ENCODE results near the gene KRTAP25-1. TPM values are rescaled to one million over a fixed set of nuclear protein-coding genes. Genes with fewer than 3 reads are reported as not detected.

The KRTAP25-1 gene
- total and polyA plus RNA-seq, 3 donors from 2014 or later = not detected

- intact Hi-C loops (cut with DNase I; ENCODE audit: low total_unique reads) = no loop called here
These were observed 33.6 kb downstream of the KRTAP25-1 start for GRCh38 chr21:30255679-30256078.

GRCh38 chr21:30251781-30252180 lies 37.5 kb downstream of the KRTAP25-1 start:
- Histone ChIP-seq H3K27me3 (no peaks in the 10 kb centered on the region), H3K27ac (no peak overlapping the region), H3K4me1 (no peaks in the 10 kb centered on the region), H3K36me3 (ENCODE audit: low read depth, missing control alignments) (no peaks in the 10 kb centered on the region), H3K4me3 (no peak overlapping the region), H3K9me3 (no peaks in the 10 kb centered on the region)
- WGBS, 2 donors = 80 to 84% methylated on average over 1 of the region's 1 CpG
- intact Hi-C loops (cut with DNase I; ENCODE audit: low total_unique reads) = no loop called here
- no peak for TF ChIP-seq POLR2A (IDR thresholded peaks at IDR 0.05)
- TF ChIP-seq, protein P1, sequence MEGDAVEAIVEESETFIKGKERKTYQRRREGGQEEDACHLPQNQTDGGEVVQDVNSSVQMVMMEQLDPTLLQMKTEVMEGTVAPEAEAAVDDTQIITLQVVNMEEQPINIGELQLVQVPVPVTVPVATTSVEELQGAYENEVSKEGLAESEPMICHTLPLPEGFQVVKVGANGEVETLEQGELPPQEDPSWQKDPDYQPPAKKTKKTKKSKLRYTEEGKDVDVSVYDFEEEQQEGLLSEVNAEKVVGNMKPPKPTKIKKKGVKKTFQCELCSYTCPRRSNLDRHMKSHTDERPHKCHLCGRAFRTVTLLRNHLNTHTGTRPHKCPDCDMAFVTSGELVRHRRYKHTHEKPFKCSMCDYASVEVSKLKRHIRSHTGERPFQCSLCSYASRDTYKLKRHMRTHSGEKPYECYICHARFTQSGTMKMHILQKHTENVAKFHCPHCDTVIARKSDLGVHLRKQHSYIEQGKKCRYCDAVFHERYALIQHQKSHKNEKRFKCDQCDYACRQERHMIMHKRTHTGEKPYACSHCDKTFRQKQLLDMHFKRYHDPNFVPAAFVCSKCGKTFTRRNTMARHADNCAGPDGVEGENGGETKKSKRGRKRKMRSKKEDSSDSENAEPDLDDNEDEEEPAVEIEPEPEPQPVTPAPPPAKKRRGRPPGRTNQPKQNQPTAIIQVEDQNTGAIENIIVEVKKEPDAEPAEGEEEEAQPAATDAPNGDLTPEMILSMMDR (IDR thresholded peaks at IDR 0.05) = no peak
- no peak for DNase-seq

More at GRCh38 chr21:30255679-30256078, 33.6 kb downstream of the KRTAP25-1 start:
- DNase-seq = no peak
- 18 to 42% methylated on average over 1 of the region's 1 CpG for WGBS, 2 donors
- Histone ChIP-seq H3K4me3 (no peak overlapping the region), H3K27ac (no peak overlapping the region), H3K4me1 (no peaks in the 10 kb centered on the region), H3K36me3 (ENCODE audit: low read depth, missing control alignments) (no peaks in the 10 kb centered on the region), H3K27me3 (no peaks in the 10 kb centered on the region), H3K9me3 (no peaks in the 10 kb centered on the region)
- TF ChIP-seq, protein P1 (IDR thresholded peaks at IDR 0.05) = no peak
- no peak for TF ChIP-seq POLR2A (IDR thresholded peaks at IDR 0.05)

DNA sequence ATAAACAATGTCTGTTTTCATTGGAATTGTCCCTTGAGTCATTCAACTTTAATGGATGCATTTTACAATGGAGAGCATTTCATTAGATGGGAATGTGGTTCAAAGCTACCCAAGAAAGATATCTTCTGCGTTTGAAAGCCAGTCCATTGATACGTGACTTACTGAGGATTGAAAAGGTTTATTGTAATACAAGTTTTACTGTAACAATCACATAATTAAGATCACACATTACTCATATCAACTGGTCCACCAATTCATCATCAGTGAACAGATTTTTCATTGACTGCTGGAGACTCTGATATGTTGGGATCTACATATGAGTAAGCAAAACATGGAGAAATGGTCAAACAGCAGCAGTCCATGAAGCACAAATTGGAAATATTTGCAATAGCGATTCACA lies 39.4 kb downstream of the KRTAP25-1 start:
- Histone ChIP-seq H3K4me3 (no peak overlapping the region), H3K4me1 (no peaks in the 10 kb centered on the region), H3K27me3 (no peaks in the 10 kb centered on the region), H3K9me3 (no peaks in the 10 kb centered on the region), H3K36me3 (ENCODE audit: low read depth, missing control alignments) (no peaks in the 10 kb centered on the region), H3K27ac (no peak overlapping the region)
- intact Hi-C loops (cut with DNase I; ENCODE audit: low total_unique reads) = no loop called here
- 62 to 76% methylated on average over 3 of the region's 3 CpGs for WGBS, 2 donors
- DNase-seq = no peak
- no peak for TF ChIP-seq POLR2A (IDR thresholded peaks at IDR 0.05)
- TF ChIP-seq, protein P1 (IDR thresholded peaks at IDR 0.05) = no peak

DNA sequence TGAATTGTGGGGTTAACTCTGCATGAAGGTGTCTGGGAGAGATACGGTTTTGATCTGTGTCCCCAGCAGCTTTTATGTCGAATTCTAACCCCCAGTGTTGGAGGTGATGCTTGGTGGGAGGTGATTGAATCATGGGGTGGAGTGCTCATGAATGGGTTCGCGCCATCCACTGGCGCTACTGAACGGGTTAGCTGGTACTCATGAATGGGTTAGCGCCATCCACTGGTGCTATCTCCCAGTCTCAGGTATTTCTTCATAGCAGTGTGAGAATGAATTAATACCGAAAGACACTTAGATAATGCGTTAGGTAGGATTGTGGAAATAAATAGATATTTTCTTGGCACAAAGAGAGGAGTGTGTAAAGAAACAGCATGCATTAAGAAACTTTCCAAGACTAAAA lies 40.5 kb downstream of the KRTAP25-1 start:
- 30 to 74% methylated on average over 9 of the region's 9 CpGs for WGBS, 2 donors
- TF ChIP-seq POLR2A (IDR thresholded peaks at IDR 0.05) = no peak
- TF ChIP-seq, protein P1 (IDR thresholded peaks at IDR 0.05) = no peak
- Histone ChIP-seq H3K4me1 (no peaks in the 10 kb centered on the region), H3K27me3 (no peaks in the 10 kb centered on the region), H3K36me3 (ENCODE audit: low read depth, missing control alignments) (no peaks in the 10 kb centered on the region), H3K27ac (no peak overlapping the region), H3K4me3 (no peak overlapping the region), H3K9me3 (no peaks in the 10 kb centered on the region)
- DNase-seq = no peak
- intact Hi-C loops (cut with DNase I; ENCODE audit: low total_unique reads) = no loop called here

- intact Hi-C loops (cut with DNase I; ENCODE audit: low total_unique reads) = no loop called here
- no peak overlapping the region for H3K27ac ChIP-seq
- H3K4me1 ChIP-seq = no peaks in the 10 kb centered on the region
- H3K27me3 ChIP-seq = no peaks in the 10 kb centered on the region
- no peak for TF ChIP-seq POLR2A (IDR thresholded peaks at IDR 0.05)
- TF ChIP-seq, protein P1 (IDR thresholded peaks at IDR 0.05) = no peak
- no peak overlapping the region for H3K4me3 ChIP-seq
- DNase-seq = no peak
- H3K9me3 ChIP-seq = no peaks in the 10 kb centered on the region
- H3K36me3 ChIP-seq (ENCODE audit: low read depth, missing control alignments) = no peaks in the 10 kb centered on the region
These were observed 44.3 kb downstream of the KRTAP25-1 start for GRCh38 chr21:30245061-30245460.

Measured in testis (tissue), 3 donors.